ENCODE results near the gene CCNB1IP1. TPM values are rescaled to one million over a fixed set of nuclear protein-coding genes. Genes with fewer than 3 reads are reported as not detected.

The CCNB1IP1 gene
- total and polyA plus RNA-seq, 2 of the 8 experiments (the other 6 are each of a cell fraction or from before 2014, with no cell fraction given): 173 to 277 TPM

DNA sequence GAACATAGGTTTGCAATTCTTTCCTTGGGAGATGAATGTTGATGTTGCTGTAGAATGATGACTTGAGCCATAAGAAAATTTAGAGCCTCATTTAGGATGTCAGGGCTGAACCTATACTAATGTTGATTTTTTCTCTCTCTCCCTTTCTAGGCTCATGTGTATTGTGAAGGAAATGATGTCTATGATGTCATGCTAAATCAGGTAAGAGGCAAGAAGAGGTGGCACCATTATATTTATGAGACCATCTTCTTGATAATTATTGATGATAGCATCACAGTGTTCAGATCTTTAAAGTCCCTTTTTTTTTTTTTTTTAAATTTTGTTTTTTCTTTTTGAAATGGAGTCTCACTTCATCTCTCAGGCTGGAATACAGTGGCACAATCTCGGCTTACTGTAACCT, 13.6 kb upstream of the CCNB1IP1 start (continued):
- TF ChIP-seq, protein P1, sequence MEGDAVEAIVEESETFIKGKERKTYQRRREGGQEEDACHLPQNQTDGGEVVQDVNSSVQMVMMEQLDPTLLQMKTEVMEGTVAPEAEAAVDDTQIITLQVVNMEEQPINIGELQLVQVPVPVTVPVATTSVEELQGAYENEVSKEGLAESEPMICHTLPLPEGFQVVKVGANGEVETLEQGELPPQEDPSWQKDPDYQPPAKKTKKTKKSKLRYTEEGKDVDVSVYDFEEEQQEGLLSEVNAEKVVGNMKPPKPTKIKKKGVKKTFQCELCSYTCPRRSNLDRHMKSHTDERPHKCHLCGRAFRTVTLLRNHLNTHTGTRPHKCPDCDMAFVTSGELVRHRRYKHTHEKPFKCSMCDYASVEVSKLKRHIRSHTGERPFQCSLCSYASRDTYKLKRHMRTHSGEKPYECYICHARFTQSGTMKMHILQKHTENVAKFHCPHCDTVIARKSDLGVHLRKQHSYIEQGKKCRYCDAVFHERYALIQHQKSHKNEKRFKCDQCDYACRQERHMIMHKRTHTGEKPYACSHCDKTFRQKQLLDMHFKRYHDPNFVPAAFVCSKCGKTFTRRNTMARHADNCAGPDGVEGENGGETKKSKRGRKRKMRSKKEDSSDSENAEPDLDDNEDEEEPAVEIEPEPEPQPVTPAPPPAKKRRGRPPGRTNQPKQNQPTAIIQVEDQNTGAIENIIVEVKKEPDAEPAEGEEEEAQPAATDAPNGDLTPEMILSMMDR (IDR thresholded peaks at IDR 0.05; ENCODE audit: control extremely low read depth in 1 of 3, insufficient read depth in 1 of 3, low read depth in 1 of 3, low read length in 3 of 3): no peak
- TF ChIP-seq POLR2AphosphoS5 (IDR thresholded peaks at IDR 0.05; ENCODE audit: low read depth, low read length) (no peak), SP1 (IDR thresholded peaks at IDR 0.05; ENCODE audit: low read depth, low read length) (no peak), BRCA1 (IDR thresholded peaks at IDR 0.05; ENCODE audit: low read depth, low read length) (no peak)
- TF ChIP-seq, protein P2, sequence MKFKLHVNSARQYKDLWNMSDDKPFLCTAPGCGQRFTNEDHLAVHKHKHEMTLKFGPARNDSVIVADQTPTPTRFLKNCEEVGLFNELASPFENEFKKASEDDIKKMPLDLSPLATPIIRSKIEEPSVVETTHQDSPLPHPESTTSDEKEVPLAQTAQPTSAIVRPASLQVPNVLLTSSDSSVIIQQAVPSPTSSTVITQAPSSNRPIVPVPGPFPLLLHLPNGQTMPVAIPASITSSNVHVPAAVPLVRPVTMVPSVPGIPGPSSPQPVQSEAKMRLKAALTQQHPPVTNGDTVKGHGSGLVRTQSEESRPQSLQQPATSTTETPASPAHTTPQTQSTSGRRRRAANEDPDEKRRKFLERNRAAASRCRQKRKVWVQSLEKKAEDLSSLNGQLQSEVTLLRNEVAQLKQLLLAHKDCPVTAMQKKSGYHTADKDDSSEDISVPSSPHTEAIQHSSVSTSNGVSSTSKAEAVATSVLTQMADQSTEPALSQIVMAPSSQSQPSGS (IDR thresholded peaks at IDR 0.05; ENCODE audit: low read length): no peak
